HL-60/S4 treated with retinoic acid at 250 ng/mL for 4 days and 3 days (cell line): ENCODE results near the gene TMEM273.

Experiments
- in situ Hi-C: fragments of 300-500 bp; cut with MboI; formaldehyde crosslinking; loops from 2 replicates; pipeline ENCODE4 v1.7.0; 2022; ENCODE audit warnings: low sequenced_read_pairs

The TMEM273 gene

GRCh38 chr10:49187950-49188761 lies at the start of gene TMEM273:
TSS of gene TMEM273 (minus strand) at chr10:49188391. CDS start at chr10:49188336, 55 bp downstream.
- in situ Hi-C loops: no loop called here

GRCh38 chr10:49237985-49238384 lies 49.8 kb upstream of the TMEM273 start:
- in situ Hi-C loops: no loop called here

GRCh38 chr10:49235392-49235791 lies 47.2 kb upstream of the TMEM273 start:
- in situ Hi-C loops: no loop called here

GRCh38 chr10:49231086-49231820 lies 43.1 kb upstream of the TMEM273 start:
- in situ Hi-C loops: no loop called here

GRCh38 chr10:49230004-49230403 lies 41.8 kb upstream of the TMEM273 start:
- in situ Hi-C loops: no loop called here

- in situ Hi-C loops: no loop called here
Measured at GRCh38 chr10:49228677-49229076, 40.5 kb upstream of the TMEM273 start.

GRCh38 chr10:49227406-49227805 lies 39.2 kb upstream of the TMEM273 start:
- in situ Hi-C loops: no loop called here

GRCh38 chr10:49226594-49226993 lies 38.4 kb upstream of the TMEM273 start:
- in situ Hi-C loops: no loop called here

- in situ Hi-C loops: no loop called here
Measured at GRCh38 chr10:49225218-49225876, 37.2 kb upstream of the TMEM273 start.

GRCh38 chr10:49223205-49223604 lies 35.0 kb upstream of the TMEM273 start:
- in situ Hi-C loops: no loop called here

- in situ Hi-C loops: no loop called here
Measured at GRCh38 chr10:49222170-49222569, 34.0 kb upstream of the TMEM273 start.

- in situ Hi-C loops: no loop called here
Measured at GRCh38 chr10:49220679-49221078, 32.5 kb upstream of the TMEM273 start.

GRCh38 chr10:49220031-49220430 lies 31.8 kb upstream of the TMEM273 start:
- in situ Hi-C loops: no loop called here

- in situ Hi-C loops: no loop called here
Measured at GRCh38 chr10:49219248-49219647, 31.1 kb upstream of the TMEM273 start.

- in situ Hi-C loops: no loop called here
Measured at GRCh38 chr10:49218480-49218879, 30.3 kb upstream of the TMEM273 start.

- in situ Hi-C loops: no loop called here
Measured at GRCh38 chr10:49217645-49218044, 29.5 kb upstream of the TMEM273 start.

- in situ Hi-C loops: no loop called here
Measured at GRCh38 chr10:49213211-49213610, 25.0 kb upstream of the TMEM273 start.

- in situ Hi-C loops: no loop called here
Measured at GRCh38 chr10:49212783-49213182, 24.6 kb upstream of the TMEM273 start.

- in situ Hi-C loops: no loop called here
Measured at GRCh38 chr10:49212076-49212475, 23.9 kb upstream of the TMEM273 start.

GRCh38 chr10:49208996-49209395 lies 20.8 kb upstream of the TMEM273 start:
- in situ Hi-C loops: no loop called here

- in situ Hi-C loops: no loop called here
Measured at GRCh38 chr10:49207936-49208487, 19.8 kb upstream of the TMEM273 start.
